Amygdala (tissue), 56 donors: Measurements from ENCODE around the gene CCT5.
"Not testable (repeated sequence)": the region's sequence is repeated elsewhere in the genome, so short reads cannot be mapped to it uniquely, and the experiment has no call there.

Experiments used
- DNase-seq, 56 donors: peaks; one replicate each; lab custom pipeline; 2025; lab: John Stamatoyannopoulos, UW

Gene CCT5

DNA sequence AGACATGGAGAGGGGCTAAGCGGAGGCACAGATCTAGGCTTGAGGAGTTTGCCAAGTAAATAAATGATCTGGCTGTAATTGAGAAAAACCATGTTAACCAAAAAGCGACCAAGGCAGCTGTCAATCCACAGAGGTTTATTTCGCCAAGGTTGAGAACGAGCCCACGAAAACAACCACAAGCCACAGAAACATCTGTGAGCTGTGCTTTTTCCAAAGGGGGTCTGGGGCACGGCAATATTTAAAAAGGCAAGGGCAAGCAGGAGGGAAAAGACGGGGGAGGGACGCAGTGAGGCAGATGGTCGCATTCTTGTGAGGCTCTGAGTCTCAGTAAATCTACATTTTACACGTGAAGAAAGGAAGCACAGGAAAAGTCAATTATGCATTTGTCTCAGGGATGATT lies 25.4 kb downstream of the CCT5 start:
- DNase-seq: no peak

DNA sequence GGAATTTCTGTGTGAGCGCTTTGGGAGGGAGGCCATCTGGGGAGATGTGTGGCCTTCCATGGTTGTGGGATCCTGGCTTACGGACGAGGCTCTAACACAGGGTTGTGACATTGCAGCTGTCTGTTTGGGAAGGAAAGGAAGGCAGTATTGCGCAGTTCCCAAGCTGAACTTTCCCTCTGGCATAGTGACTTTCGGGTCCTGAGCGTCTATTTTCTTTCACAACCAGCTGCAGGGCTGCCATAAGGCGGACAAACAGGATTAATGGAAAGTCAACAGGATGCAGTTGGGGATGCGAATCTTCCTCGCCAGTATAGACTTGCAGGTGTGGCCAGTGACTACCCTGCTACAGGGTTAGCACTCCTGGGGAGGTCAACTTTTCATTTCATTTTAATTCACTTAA lies 25.9 kb downstream of the CCT5 start:
- DNase-seq: no peak

DNA sequence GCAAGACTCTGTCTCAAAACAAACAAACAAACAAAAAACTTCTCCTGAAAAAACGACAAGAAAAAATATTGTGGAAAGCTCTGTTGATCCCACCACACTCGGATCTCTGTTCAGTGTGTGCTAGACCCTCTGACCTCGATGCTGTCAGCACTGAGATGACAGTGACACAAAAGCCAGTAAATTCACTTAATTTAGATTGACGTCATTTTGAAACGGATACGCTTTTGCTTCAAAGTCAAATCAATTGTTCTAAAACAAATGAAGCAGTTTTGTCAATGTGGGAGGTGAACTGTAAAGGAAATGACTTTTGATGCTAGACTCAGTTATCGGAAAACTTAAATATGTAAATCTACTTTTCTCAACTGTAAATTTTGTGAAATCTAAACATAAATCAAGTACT lies 26.6 kb downstream of the CCT5 start:
- no peak for DNase-seq

- DNase-seq: no peak
Observed at GRCh38 chr5:10277773-10278630, 27.9 kb downstream of the CCT5 start.

DNA sequence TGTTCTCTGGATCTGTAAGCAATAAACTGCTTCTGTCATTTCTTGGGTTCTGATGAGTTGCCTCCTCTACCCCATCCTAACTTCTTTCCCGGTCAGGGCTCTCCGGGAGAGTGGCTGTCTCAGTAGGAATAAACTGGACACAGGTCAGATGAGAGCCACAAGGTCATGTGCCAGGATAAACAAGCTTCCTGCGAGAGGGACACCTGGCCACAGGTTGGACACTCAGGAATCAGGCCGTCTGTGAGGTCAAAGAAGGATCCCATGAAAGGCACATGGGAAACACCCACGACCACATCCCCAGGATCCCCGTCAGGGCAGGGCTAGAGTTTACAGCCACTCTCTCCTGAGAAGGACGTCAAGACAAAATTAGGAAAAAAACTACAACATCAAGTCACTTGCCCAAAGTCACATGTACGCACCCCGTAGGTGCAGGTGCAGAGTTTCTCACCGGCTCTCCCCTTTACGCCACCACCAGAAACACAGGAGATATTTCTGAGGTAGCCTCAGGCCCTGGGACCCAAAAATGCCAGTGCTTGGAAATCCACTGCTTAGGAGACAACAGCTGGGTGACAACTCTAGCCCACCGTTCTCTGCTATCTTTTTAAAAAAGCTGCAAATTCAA lies 28.7 kb downstream of the CCT5 start:
- DNase-seq: no peak

DNA sequence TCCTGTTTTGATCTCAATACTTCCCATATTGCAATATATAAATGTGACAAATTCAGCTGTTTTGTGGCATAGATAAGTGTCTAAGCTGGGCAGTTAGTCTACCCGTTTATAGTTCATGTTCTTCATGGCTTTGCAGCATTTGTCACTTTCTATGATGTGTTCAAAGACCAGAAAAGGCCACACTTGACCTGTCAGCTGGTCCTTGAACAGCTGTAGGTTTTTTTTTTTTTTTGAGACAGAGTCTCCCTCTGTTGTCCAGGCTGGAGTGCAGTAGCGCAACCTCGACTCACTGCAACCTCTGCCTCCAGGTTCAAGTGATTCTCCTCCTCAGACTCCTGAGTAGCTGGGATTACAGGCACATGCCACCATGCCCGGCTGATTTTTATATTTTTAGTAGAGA lies 29.2 kb downstream of the CCT5 start:
- DNase-seq: no peak

- no peak for DNase-seq
Observed at GRCh38 chr5:10279925-10280720, 30.0 kb downstream of the CCT5 start.

DNA sequence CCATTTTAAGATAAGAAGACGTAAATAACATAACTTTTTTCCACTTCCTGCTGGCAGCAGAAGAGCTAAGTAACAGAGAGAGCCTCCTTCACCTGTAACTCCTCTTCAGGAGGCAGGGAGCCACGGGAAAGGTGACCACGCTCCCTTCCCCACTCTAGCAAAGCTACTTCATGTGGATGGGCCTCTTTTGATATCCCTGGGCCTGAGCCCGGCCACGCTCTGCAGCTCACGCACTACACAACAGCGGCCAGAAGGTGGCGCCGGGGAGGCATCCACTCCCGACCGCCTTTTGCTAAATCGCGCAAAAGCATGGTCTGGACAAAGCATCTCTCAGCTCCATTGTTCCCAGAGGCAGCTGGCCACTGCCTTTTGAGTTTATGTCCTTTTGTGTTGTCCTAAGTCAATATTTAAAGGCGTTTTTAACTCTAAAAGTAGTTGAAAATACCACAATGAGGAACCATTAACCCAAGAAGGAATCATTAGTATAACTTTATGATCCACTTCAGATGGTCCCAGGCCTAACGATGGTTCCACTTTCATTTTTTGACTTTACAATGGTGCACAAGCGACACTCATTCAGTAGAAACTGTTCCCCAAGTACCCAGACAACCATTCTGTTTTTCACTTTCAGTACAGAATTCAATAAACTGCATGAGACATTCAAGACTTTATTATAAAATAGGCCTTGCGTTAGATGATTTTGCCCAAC lies 34.0 kb downstream of the CCT5 start:
- peak in 55 of 56 donors; percentile 23 to 93 (median 67) for DNase-seq

- not testable (repeated sequence) for DNase-seq
Observed at GRCh38 chr5:10285362-10285761, 35.3 kb downstream of the CCT5 start.

- peak in 2 of 56 donors; percentile 5 to 7 for DNase-seq
Observed at GRCh38 chr5:10286162-10286861, 36.2 kb downstream of the CCT5 start.

- no peak for DNase-seq
Observed at GRCh38 chr5:10286862-10287227, 36.8 kb downstream of the CCT5 start.

DNA sequence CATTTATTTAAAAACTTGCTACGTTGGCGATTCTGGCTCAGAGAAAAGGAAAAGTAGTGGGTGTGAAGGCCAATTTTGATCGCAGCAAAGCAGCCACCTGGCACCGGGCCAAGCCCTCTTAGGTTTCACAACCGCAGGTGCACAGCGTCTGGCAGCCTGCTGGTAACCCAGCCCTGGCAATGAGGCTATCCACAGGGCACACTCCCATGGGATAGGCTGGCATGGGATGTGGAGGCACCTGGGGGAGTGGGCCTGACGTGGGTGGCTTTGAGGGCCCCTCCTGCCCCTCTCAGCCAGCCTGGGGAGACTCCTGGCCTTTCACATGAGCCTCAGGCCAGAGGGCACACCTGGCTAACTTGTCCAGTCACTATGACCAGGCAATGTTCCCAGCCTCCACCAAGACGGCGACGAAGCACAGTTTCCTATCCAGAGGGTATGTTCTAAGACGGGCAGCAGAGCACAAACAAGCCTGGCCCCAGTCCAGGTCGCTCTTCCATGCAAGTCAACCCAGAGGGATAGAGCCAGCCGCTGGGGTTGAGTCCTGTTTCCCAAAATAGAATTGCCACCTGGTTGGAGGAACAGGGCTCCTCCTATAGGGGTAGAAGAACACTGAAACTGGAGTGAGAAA lies 38.6 kb downstream of the CCT5 start:
- peak in 10 of 56 donors; percentile 2 to 50 (median 8) for DNase-seq

DNA sequence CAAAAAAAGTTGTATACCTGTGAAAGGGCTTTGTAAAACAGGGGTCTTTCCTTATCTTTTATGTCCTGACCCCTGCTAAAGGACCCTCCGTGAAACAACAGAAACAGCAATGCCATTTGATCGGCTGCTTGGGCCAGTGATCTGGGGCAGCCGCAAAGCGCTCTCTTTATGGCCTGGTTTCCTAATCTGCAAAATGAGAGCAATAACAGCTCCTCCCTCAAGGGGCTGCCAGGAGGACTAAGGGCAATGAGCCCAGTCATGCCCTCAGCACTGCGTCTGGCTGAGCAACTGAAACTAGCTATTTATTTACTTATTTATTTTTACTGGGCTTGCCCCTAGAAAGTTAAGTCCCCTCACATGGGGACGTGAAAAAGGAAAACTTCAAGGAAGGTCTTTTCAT lies 39.3 kb downstream of the CCT5 start:
- peak in 9 of 56 donors; percentile 3 to 44 (median 12) for DNase-seq

GRCh38 chr5:10289991-10290390 lies 39.9 kb downstream of the CCT5 start:
- DNase-seq: no peak

GRCh38 chr5:10290438-10290837 lies 40.4 kb downstream of the CCT5 start:
- DNase-seq: no peak

DNA sequence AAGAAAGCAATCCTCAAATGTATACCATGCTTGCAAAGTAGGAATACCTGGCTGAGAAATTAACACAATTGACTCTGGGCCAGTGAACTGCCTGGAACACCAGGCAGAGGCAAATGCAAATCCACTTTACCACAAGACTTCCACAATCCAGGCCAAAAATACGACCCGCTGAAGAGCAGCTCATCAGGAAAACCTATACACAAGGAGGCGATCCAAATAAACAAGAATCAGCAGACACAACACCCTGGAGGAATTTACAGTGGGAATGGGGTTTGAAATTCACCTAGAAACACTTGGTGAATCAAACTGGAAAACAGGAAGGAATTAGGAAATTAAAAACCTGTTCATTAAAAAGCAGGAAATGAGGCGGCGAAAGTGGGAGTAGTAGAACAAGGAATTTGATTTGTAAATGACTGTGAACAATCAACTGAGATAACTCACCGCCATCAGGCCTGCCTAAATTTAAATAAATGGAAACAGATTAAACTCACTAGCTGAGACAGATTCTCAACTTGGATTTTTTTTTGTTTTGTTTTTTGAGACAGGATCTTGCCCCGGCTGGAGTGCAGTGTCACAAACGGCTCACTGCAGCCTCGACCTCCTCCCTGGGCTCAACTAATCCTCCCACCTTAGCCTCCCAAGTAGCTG lies 41.7 kb downstream of the CCT5 start:
- DNase-seq: no peak

GRCh38 chr5:10293907-10294662 lies 44.0 kb downstream of the CCT5 start:
- no peak for DNase-seq

DNA sequence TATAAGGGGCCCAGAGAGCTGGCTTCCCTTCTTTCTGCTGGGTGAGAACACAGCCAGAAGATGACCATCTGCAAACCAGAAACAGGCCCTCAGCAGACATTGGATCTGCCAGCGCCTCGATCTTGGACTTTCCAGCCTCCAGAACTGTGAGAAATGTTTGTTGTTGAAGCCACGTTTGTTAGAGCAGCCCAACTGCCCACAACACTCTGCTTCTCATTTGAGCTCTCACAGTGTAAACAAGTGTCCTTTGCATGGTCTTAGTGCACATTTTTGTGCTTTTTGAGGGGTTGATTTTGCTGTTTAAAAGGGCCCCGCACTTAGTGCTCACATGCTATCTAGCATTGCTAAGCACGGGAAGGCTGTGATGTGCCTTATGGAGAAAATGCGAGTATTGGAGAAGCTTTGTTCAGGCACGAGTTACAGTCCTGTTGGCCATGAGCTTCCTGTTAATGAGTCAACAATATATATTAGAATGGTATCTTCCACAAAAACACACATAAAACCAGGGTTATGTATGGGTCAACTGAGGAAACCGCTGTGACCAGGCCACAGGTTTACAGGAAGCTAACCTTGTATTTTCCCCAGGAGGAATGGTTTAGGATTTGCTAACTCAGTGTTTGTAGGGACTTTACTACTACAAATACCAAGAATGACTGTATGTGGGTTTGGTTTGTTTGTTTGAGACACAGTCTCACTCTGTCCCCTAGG lies 45.7 kb downstream of the CCT5 start:
- no peak for DNase-seq
